Left renal pelvis (tissue), 4 donors: ENCODE measurements around the gene SMIM20. TPM values are rescaled to one million over a fixed set of nuclear protein-coding genes. Genes with fewer than 3 reads are reported as not detected.

Experiments
- DNase-seq, 4 donors: peaks; one replicate each; pipeline ENCODE4 v3.0.0-alpha.2; 2013; ENCODE audit warnings: low read depth in 4 of 4, low spot score in 3 of 4
- polyA plus RNA-seq, 4 donors: library from polyadenylated mRNA; unstranded; fragments of 120-200 nt; gene quantifications; one replicate each; pipeline ENCODE4 v1.2.1, GENCODE V29; 2013; ENCODE audit not compliant: insufficient read length in 4 of 4

The SMIM20 gene
- polyA plus RNA-seq, 4 donors, result 35.1 to 63.2 (median 45.9) TPM

DNA sequence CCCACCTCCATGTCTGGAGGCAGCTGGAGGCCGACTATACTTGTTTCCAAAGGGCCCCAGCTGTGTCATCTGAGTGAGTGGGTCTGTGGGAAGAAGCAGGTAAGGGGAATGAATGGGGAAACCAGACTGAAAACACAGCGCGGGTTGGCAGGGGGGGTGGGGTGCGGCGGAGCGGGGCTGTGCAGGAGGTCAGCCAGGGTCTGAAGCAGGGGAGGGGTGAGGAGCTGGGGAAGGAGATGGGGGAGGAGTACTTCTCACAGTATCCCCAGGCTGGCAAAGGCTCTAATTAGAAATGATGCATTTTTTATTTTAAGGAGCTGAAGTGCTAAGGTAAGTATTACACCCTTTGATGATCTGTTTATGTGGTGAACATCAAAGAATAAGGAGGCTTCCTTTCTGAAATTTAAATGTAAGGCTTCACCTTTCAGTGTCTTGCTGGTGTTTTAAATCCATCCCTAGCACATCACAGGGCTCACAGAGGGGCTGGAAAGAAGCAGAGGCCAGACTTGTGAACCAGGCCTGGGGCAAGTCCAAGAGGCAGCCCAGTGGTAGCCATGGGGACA is 37.5 kb downstream of the SMIM20 start:
- DNase-seq, result no peak

DNA sequence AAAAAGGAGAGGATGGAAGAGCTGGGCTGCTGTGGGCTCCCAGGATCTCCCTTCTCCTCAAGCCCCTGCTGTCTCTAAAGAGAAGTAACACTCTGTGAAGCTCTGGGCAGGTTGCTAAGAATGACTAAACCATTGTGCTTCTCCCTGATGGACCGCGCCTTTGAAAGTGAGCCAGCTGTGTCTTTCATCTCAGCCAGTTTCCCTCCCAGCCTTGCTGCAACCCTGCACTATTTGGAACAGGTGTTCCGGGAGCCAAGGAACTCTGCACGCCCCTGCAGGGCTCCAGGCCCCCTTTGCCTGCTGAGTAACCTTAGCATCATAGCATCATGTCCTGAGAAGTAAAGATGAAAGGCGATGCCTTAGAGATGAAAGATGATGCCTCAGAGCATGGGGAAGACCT is 39.7 kb downstream of the SMIM20 start:
- no peak for DNase-seq

DNA sequence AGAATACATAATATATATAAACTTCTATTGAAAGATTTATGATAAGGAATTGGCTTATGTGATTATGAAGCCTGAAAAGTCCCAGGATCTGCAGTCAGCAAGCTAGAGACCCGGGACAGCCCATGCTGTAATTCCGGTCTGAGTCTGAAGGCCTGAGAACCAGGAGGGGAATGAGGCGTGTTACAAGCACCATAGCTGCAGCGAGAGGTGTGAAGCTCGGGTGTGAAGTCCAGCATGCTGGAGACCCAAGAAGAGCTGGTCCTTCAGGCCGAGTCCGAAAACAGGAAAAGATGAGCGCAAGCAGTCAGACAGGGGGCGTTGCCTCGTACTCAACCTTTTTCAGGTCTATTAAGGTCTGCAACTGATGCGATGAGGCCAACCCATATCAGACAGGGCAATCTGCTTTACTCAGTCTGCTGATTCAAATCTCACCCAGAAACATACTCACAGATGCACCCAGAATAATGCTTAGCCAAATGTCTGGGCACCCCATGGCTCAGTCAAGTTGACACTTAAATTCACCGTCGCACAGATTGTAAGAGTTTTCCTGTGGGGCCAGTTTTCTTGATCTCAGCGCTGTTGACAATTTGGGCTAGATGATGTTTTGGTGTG is 40.4 kb downstream of the SMIM20 start:
- no peak for DNase-seq

DNA sequence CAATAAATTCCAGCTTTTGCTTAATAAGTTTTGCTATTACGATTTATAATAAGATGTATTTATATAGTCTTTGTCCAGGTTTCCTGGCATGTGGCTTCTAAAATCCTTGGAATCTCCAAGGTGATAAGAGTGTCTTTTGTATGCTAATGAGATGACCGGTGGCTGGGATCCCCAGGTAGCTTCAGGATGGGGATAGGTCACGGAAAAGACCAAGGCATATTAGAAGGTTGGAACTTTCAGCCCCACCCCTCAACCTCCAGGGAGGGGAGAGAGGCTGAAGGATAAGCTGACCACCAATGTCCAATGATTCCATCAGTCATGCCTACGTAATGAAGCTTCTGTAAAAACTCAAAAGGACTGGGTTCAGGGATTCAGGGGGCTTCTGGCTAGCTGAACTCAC is 41.7 kb downstream of the SMIM20 start:
- DNase-seq, result no peak

DNA sequence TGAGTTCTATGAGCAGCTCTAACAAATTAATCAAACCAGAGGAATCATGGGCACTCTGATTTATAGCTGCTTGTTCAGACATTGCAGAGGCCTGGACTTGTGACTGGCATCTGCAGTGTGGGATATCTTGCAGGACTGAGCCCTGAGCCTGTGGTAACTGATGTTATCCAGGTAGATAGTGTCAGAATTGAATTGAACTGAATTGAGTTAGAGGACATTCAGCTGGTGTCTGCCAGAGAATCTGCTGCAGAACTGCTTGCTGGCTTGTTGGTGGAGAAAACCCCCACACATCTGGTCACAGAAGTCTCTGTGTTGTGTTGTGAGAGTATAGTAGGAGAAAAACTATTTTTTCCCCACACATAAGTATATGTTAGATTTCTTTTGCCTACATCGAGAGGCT is 42.2 kb downstream of the SMIM20 start:
- DNase-seq, result no peak

DNA sequence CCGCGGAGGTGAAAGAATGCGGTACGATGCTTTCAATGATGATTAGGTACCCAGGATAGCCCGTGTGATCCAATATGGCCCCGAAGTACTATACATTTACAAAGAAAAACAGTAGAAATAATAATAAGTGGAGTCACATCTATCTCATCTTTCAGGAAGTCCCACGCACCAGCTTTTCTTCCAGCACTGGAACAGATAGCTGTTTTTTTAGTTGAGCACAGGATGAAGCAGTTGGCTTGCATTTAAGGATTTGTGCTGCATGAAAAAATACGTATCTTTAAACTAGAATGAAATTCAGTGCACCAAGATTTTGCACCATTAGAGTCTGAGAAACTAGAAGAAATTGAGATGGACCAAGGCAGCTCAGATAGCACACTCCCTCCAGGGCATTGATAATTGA is 44.1 kb downstream of the SMIM20 start:
- no peak for DNase-seq

DNA sequence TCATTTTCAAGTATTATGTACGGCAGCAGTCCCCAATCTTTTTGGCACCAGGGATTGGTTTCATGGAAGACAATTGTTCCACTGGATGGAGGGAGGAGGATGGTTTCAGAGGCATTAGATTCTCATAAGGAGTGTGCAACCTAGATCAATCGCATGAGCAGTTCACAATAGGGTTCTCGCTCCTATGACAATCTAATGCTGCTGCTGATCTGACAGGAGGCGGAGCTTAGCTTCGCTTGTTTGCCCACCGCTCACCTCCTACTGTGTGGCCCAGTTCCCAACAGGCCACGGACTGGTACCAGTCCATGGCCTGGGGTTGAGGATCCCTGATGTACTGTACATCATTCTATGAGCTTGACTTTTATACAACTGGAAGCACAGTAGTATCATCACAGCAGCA is 48.4 kb downstream of the SMIM20 start:
- DNase-seq, result no peak

DNA sequence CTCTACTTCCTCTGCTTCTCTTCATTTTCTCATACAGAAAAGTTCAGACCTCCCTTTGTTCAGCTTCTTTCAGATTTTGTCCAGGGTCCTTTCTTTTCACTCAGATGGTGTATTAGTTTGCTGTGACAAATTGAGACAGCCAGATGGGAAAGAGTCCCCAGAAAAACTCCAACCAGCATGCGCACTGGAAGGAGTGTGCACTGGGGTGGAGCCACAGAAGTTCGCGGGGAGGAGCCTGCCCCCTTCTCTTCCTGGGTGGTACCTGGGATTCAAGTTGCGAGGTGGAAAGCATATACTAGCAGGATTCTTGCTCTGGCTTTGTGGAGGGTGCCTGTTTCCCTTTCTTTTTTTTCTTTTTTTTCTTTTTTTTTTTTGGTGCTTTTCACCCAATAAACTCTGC is 51.6 kb downstream of the SMIM20 start:
- DNase-seq, result no peak

DNA sequence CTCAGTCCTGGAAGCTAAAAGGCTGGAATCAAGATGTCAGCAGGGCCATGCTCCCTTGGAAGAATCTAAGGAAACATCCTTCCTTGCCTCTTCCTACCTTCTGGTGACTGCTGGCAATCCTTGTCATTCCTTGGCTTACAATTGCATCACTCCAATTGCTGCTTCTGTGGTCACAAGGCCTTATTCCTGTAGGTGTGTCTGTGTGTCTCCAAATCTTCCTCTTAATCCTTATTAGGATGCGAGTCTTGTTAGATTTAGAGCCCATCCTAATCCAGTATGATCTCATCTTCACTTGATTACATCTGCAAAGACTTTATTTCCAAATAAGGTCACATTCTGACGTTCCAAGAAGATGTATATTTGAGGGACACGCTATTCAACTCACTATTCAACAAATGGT is 52.2 kb downstream of the SMIM20 start:
- DNase-seq, result no peak

DNA sequence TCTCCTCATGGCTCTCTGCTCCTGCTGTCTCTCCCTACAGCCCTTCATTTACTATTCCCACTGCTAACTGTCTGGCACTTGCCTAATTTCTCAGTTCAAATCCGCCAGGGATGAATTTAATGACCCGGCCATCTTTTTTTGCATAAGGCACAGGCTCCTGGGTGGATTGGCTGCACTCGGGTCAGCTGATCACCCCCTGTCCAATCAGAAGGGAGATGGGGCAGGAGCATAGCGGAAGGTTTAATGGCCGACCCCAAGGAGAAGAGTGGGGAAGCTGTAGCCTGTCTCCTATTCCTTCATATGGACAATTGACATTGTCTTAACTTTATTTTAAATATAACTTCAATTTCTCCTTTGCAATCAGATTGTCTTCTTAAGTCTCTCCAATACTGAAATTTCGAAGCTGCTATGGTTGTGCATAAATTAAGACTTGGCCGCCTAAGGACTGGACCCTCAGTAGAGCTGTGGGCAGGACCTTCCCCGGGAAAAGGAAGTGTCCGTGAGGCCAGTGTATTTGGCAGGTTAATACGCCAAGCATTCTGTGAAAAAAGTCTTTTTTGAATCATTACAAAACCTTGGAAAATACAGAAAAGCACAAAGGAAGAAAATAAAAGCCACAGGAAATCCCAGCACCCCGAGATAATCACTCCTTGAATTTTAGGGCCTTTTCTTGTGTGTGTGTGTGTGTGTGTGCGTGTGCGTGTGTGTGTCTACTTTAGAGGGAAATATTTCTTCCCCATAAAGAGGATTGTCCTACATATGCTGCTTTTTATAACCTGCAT is 55.5 kb downstream of the SMIM20 start:
- no peak for DNase-seq

DNA sequence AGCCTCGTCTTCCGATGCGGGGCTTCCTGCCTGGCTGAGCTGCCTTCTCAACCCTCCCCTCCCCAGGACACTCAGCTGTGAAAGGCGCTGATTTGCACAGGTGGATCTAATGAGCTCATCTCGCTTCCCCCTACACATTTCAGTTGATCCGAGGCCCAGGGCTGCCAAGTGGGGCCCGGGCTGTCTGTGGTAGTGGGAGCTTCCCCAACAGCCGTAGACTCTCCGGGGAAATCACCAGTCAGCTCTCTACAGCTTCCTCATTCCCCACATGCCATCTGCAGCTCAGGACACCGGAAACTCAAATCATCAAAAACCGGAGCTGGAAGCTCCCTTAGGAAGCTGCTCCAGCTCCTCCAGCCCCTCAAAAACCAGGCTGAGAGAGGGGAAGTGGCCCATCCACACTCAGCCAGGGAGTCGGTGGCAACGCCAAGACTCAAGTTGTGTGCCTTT is 56.2 kb downstream of the SMIM20 start:
- peak in 1 of 4 donors; percentile 48 for DNase-seq

DNA sequence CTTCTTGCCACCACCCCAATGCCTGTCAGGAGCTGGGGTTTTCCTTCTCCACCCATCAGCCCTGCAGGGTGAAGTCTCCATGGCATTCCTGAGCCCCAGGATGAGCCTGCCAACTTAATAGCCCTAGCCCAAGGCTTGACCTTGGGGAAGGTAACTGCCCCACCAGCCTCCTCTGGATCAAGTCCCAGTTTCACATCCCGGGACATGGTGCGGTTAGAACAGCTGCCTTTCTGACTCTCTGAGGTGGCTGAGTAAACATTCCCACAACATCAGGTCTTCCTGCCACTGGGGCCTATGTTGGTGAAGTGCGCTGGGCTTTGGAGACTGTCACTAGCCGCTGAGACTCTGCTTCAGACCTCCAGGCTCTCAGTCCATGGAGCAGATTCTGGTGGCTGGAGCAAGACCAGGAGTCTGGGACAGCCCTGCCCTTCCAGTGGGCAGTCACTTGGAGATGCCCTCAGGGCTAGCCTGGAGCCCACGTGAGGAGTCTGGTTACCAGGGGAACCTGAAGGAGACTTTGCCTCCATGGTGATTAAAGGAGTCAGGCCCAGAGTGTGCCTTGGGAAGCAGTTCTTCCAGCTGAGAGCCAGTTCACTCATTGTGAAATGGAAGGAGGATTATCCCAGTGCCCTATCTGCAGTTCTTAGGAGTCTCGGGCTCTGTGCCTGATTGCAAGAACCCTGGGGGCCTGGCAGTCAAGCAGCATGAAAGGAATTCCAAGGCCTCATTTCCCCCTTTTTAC is 56.8 kb downstream of the SMIM20 start:
- DNase-seq, result no peak

DNA sequence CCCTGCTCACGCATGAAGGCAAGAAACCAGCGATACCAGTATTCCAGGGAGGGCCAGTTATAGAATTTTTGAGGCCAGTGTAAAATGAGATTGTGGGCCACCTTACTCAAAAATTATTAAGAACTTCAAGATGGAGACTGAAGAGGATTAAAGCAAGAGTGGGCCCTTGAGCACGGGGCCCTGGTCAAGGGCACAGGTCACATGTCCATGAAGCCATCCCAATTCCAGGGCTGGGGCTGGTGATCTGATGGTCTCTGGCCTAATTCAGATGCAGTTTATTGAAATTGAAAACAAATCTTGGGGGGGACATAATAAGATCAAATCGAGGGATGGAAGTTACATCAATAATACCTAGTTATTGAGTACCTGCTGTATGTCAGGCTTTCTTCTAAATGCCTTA is 58.3 kb downstream of the SMIM20 start:
- DNase-seq, result no peak

DNA sequence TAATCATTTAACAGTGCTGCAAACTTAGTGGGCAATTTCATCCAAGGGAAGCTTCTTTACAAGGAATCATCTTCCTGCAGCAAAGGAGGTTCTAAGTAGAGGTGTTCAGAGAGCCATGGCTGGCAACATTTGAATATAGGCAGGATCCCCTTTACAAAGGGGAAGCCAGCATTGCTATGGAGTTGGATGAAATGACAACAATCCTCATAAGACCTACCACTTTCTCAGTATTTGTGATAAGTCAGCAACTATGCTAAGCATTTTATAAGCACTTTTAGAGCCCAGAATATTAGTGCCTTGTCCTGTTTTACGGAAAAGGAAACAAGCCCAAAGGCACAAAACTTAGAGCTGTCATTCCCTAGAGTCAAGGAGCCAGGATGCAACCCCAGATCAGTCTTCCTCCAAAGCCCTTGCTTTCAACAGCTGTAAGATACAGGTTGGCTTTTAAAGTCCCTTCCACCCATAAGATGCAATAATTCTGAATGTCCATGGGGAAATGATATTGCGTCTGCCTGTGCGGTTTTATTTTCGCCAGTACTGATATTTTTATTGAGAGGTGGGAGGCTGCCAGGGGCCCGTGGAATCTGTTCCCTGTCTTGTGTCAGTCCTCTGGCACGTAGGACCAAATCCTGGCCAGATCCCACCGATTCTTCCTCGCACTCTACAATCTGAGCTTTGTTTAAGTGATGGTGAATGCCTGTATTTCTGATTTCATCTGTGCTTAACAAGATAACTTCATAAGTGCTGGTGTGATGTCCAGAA is 59.1 kb downstream of the SMIM20 start:
- no peak for DNase-seq

DNA sequence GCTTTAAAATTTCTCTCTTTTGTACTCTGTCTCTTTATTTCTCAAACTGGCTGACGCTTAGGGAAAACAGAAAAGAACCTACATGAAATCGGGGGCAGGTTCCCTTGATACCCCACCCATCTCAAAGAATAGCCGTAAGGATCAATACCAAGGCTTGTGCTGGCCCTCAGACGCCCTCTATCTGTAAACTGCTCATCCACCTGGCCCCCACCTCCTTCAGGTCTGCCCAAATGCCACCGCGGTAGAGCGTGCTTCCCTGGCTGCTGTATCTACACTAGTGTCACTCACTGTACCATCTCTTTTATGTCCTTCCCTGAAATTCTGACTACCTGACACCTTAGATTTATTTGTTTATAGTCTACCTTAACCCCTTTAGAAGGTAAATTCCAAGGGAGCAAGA is 62.8 kb downstream of the SMIM20 start:
- no peak for DNase-seq

DNA sequence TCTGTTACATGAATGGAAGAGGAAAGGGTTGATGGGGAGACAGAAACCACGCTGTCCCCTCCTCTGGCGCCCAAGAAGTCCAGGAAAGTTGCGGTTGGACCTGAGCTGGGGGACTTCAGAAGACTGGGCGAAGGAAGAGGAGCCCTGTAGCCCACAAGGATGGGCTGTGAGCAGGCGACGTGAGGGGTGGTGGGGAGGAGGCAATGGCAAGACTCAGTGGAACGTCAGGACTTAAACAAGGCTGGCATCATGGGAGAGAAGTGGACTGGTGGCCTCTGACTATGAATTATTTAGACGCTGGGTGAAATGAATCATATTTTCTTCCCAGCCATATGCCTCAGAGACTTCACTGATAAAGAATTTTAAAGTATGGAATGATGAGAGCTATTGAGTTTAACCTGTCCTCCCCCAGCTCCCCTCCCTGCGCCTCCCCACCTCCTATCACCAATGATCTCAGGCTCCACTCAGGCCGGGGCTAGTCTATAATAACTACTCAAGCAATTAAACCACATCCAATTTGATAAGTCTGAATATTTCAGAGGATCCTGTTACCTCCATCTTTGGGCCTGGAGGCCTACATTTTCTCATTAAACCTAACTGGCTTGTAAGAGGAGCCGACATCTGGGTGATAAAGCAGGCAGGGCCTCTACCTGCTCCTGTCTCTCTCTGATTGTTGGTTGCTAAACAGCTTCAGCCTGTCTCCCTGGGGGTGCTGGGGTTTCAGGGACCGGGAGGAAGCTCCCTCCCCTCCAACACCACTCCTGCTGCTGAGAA is 63.6 kb downstream of the SMIM20 start:
- DNase-seq, result no peak

DNA sequence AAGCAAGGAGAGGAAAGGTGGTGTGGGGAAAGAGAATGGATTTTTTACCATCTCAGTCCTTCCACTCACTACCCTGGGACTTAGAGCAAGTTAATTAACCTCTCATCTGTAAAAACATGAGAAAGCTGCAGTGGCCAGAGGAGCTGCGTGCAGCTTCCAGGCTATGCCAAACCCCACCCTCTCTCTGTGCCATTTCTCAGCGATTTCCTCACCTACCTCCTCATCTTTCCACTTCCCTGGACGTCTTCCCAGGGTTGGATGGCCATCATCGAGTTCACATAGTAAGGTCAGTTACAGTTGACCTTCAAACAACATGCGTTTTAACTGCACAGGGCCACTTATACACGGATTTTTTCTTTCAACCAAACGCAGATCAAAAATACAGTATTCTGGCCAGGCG is 64.3 kb downstream of the SMIM20 start:
- DNase-seq, result no peak
